ENCODE measurements around the gene ATM.

The ATM gene

GRCh38 chr11:108338750-108339149 lies 115.9 kb downstream of the ATM start:
- FAIRE-seq (peak; percentile 40), DNase-seq (ENCODE audit: insufficient read length, low spot score) (no peak)
- TF ChIP-seq POLR2AphosphoS5 (IDR thresholded peaks at IDR 0.05; ENCODE audit: low read depth, low read length), result no peak
- TF ChIP-seq POLR2A (IDR thresholded peaks at IDR 0.05; ENCODE audit: low read depth, low read length), result no peak
- no peak for TF ChIP-seq POU2F2 (IDR thresholded peaks at IDR 0.05; ENCODE audit: low read depth, low read length)
- no peak for TF ChIP-seq SPI1 (IDR thresholded peaks at IDR 0.05; ENCODE audit: low read depth, low read length)
- no peak for TF ChIP-seq TAF1 (IDR thresholded peaks at IDR 0.05; ENCODE audit: low read depth, low read length)

- DNase-seq (ENCODE audit: insufficient read length, low spot score) (no peak), FAIRE-seq (no peak)
- no peak for TF ChIP-seq POLR2AphosphoS5 (IDR thresholded peaks at IDR 0.05; ENCODE audit: low read depth, low read length)
- TF ChIP-seq TAF1 (IDR thresholded peaks at IDR 0.05; ENCODE audit: low read depth, low read length), result no peak
- no peak for TF ChIP-seq POU2F2 (IDR thresholded peaks at IDR 0.05; ENCODE audit: low read depth, low read length)
- TF ChIP-seq PAX5 (IDR thresholded peaks at IDR 0.05; ENCODE audit: insufficient read depth, low read length, severe bottlenecking), result no peak
- no peak for TF ChIP-seq SPI1 (IDR thresholded peaks at IDR 0.05; ENCODE audit: low read depth, low read length)
- TF ChIP-seq POLR2A (IDR thresholded peaks at IDR 0.05; ENCODE audit: low read depth, low read length), result no peak
These were observed 118.1 kb downstream of the ATM start for GRCh38 chr11:108340973-108341372.

- no peak for FAIRE-seq
- no peak for DNase-seq (ENCODE audit: insufficient read length, low spot score)
- no peak for TF ChIP-seq POU2F2 (IDR thresholded peaks at IDR 0.05; ENCODE audit: low read depth, low read length)
- TF ChIP-seq PAX5 (IDR thresholded peaks at IDR 0.05; ENCODE audit: insufficient read depth, low read length, severe bottlenecking), result no peak
- TF ChIP-seq TAF1 (IDR thresholded peaks at IDR 0.05; ENCODE audit: low read depth, low read length), result no peak
- TF ChIP-seq SPI1 (IDR thresholded peaks at IDR 0.05; ENCODE audit: low read depth, low read length), result no peak
These were observed 118.8 kb downstream of the ATM start for GRCh38 chr11:108341654-108342053.

GRCh38 chr11:108343714-108344113 lies 120.8 kb downstream of the ATM start:
- TF ChIP-seq SPI1 (IDR thresholded peaks at IDR 0.05; ENCODE audit: low read depth, low read length) (no peak), POU2F2 (IDR thresholded peaks at IDR 0.05; ENCODE audit: low read depth, low read length) (no peak), POLR2AphosphoS5 (IDR thresholded peaks at IDR 0.05; ENCODE audit: low read depth, low read length) (no peak), TAF1 (IDR thresholded peaks at IDR 0.05; ENCODE audit: low read depth, low read length) (no peak)
- FAIRE-seq (no peak), DNase-seq (ENCODE audit: insufficient read length, low spot score) (no peak)

- no peak for FAIRE-seq
- TF ChIP-seq SPI1 (IDR thresholded peaks at IDR 0.05; ENCODE audit: low read depth, low read length), result no peak
- TF ChIP-seq POLR2A (IDR thresholded peaks at IDR 0.05; ENCODE audit: low read depth, low read length), result no peak
- TF ChIP-seq POLR2AphosphoS5 (IDR thresholded peaks at IDR 0.05; ENCODE audit: low read depth, low read length), result no peak
- no peak for TF ChIP-seq POU2F2 (IDR thresholded peaks at IDR 0.05; ENCODE audit: low read depth, low read length)
- TF ChIP-seq TAF1 (IDR thresholded peaks at IDR 0.05; ENCODE audit: low read depth, low read length), result no peak
- no peak for TF ChIP-seq PAX5 (IDR thresholded peaks at IDR 0.05; ENCODE audit: insufficient read depth, low read length, severe bottlenecking)
- no peak for DNase-seq (ENCODE audit: insufficient read length, low spot score)
These were observed 122.9 kb downstream of the ATM start for GRCh38 chr11:108345767-108346166.

GRCh38 chr11:108346451-108346850 lies 123.6 kb downstream of the ATM start:
- TF ChIP-seq POU2F2 (IDR thresholded peaks at IDR 0.05; ENCODE audit: low read depth, low read length), result no peak
- TF ChIP-seq SPI1 (IDR thresholded peaks at IDR 0.05; ENCODE audit: low read depth, low read length), result no peak
- no peak for TF ChIP-seq POLR2AphosphoS5 (IDR thresholded peaks at IDR 0.05; ENCODE audit: low read depth, low read length)
- TF ChIP-seq POLR2A (IDR thresholded peaks at IDR 0.05; ENCODE audit: low read depth, low read length), result no peak
- TF ChIP-seq PAX5 (IDR thresholded peaks at IDR 0.05; ENCODE audit: insufficient read depth, low read length, severe bottlenecking), result no peak
- no peak for TF ChIP-seq TAF1 (IDR thresholded peaks at IDR 0.05; ENCODE audit: low read depth, low read length)
- no peak for FAIRE-seq

GRCh38 chr11:108351468-108351867 lies 128.6 kb downstream of the ATM start:
- no peak for DNase-seq (ENCODE audit: insufficient read length, low spot score)
- FAIRE-seq, result no peak
- TF ChIP-seq TAF1 (IDR thresholded peaks at IDR 0.05; ENCODE audit: low read depth, low read length), result no peak
- no peak for TF ChIP-seq POLR2A (IDR thresholded peaks at IDR 0.05; ENCODE audit: low read depth, low read length)
- TF ChIP-seq PAX5 (IDR thresholded peaks at IDR 0.05; ENCODE audit: insufficient read depth, low read length, severe bottlenecking), result no peak
- no peak for TF ChIP-seq SPI1 (IDR thresholded peaks at IDR 0.05; ENCODE audit: low read depth, low read length)
- TF ChIP-seq POU2F2 (IDR thresholded peaks at IDR 0.05; ENCODE audit: low read depth, low read length), result no peak
- TF ChIP-seq POLR2AphosphoS5 (IDR thresholded peaks at IDR 0.05; ENCODE audit: low read depth, low read length), result no peak

More at GRCh38 chr11:108346451-108346850, 123.6 kb downstream of the ATM start:
- no peak for DNase-seq (ENCODE audit: insufficient read length, low spot score)

- DNase-seq (ENCODE audit: insufficient read length, low spot score) (no peak), FAIRE-seq (no peak)
- TF ChIP-seq POLR2AphosphoS5 (IDR thresholded peaks at IDR 0.05; ENCODE audit: low read depth, low read length) (no peak), SPI1 (IDR thresholded peaks at IDR 0.05; ENCODE audit: low read depth, low read length) (no peak), POLR2A (IDR thresholded peaks at IDR 0.05; ENCODE audit: low read depth, low read length) (no peak), PAX5 (IDR thresholded peaks at IDR 0.05; ENCODE audit: insufficient read depth, low read length, severe bottlenecking) (no peak), TAF1 (IDR thresholded peaks at IDR 0.05; ENCODE audit: low read depth, low read length) (no peak), POU2F2 (IDR thresholded peaks at IDR 0.05; ENCODE audit: low read depth, low read length) (no peak)
These were observed 141.3 kb downstream of the ATM start for GRCh38 chr11:108364159-108364558.

GRCh38 chr11:108368134-108368533 lies 145.3 kb downstream of the ATM start:
- FAIRE-seq, result no peak
- TF ChIP-seq POLR2AphosphoS5 (IDR thresholded peaks at IDR 0.05; ENCODE audit: low read depth, low read length) (no peak), TAF1 (IDR thresholded peaks at IDR 0.05; ENCODE audit: low read depth, low read length) (no peak), SPI1 (IDR thresholded peaks at IDR 0.05; ENCODE audit: low read depth, low read length) (no peak), POLR2A (IDR thresholded peaks at IDR 0.05; ENCODE audit: low read depth, low read length) (no peak), POU2F2 (IDR thresholded peaks at IDR 0.05; ENCODE audit: low read depth, low read length) (no peak), PAX5 (IDR thresholded peaks at IDR 0.05; ENCODE audit: insufficient read depth, low read length, severe bottlenecking) (no peak)
- DNase-seq (ENCODE audit: insufficient read length, low spot score), result no peak

GRCh38 chr11:108369064-108369463 lies 146.2 kb downstream of the ATM start:
- no peak for FAIRE-seq
- DNase-seq (ENCODE audit: insufficient read length, low spot score), result no peak
- TF ChIP-seq POLR2A (IDR thresholded peaks at IDR 0.05; ENCODE audit: low read depth, low read length) (no peak), POU2F2 (IDR thresholded peaks at IDR 0.05; ENCODE audit: low read depth, low read length) (no peak), SPI1 (IDR thresholded peaks at IDR 0.05; ENCODE audit: low read depth, low read length) (no peak), POLR2AphosphoS5 (IDR thresholded peaks at IDR 0.05; ENCODE audit: low read depth, low read length) (no peak), PAX5 (IDR thresholded peaks at IDR 0.05; ENCODE audit: insufficient read depth, low read length, severe bottlenecking) (no peak), TAF1 (IDR thresholded peaks at IDR 0.05; ENCODE audit: low read depth, low read length) (no peak)
